Activated T-helper 1 cell treated with anti-CD3 and anti-CD28 coated beads, Interleukin-2, amount 50 U/mL, for 16 hours (primary cell): Measurements from ENCODE around the gene PNO1.

Source experiments
- DNase-seq, 2 donors: peaks; one replicate each; pipeline ENCODE4 v3.0.0-alpha.2; 2020; ENCODE audit warnings: low read depth in 1 of 2, low spot score in 1 of 2

PNO1 gene

DNA sequence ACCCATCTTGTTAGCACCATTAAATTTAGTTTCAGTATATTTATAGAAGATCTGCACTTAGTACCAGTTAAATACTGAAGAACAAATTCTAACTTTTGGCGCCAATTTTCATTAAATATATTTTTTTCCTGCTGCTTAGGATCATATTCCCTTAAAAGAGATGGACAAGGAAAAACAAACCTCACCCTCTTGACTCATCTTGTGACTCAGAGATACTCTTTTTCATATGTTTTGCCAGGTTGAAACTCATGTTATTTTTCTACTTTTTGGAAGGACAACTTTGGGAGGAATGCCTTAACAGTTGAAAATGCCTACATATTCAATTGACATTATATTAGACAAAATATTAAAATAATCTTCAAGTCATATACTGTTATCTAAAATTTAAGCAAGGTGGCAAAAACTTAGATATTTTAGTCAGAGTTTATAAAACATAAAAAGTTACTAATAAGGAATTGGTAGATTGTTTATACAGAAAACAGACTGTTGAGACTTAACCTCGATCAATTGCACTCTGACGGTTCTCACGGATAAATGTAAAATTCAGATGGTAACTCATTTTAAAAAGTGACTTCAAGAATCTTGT lies 36.2 kb downstream of the PNO1 start:
- DNase-seq, result no peak

DNA sequence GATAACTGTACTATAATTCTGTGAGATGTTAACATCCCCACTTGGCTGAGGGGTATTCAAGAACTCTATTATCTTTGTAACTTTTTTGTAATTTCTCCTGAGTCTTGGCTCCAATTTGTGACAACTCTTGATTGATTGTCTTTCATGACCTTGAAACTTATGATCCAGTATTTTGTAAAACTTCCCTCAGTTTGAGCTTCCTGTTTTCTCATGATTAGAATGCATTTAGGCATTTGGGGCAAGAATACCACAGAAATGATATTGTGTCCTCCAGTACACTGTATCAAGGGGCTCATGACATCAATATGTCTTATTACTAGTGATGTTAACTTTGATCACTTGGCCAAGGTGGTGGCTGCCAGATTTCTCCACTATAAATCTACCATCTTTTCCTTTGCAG lies 37.4 kb downstream of the PNO1 start:
- no peak for DNase-seq

DNA sequence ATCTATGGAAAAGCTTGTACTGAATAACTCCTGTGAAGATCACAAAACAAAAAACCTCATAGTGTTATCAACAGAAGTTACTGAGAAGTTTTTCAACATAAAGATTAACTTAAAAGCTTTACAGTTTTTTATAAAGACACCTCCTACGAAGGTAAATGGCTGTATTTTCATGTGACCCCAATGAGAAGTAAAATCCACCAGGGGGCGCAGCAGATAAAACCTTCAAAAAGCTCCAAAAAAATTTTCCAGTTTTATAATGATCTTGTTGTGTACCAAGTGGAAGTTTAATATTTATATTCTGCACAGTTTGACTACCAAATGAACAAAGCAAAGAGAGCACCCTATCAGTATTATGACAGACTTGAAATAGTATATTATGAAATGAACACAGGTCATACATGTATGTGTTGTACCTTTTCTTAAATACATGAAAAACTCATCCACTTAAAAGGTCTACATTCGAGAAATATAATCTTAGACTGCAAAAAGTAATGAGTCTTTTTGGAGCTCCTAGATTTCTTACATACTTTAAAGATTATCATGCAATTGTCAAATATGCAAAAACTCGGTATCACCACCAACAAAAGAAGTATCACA lies 38.5 kb downstream of the PNO1 start:
- DNase-seq, result peak in 1 of 2 donors; percentile 12

DNA sequence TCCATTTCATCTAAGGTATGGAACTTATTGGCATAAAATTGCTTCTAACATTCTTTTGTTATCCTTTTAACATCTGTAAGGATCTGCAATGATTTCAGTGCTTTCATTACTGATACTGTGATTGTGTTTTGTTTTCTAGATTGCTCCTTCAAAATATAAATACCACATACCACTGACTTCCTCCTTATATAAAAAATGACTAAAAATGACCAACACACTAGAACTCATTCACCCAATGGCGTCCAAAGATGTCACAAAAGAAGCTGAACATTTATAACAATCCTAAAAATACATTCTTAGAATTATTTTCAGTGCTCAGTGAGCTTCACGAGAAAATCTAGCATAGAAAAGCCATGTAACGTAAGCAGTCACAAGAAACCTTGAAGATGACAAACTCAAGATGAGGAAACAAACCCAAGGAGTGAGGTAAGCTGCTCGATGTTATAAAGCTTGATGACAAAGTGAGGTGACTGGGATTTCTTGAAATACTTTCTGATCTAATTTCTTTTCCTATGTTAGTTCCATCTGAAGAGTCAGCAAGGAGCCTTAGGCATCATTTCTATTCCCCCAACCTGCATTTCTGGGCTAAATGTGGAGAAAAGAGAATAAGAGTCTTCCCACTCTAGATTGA lies 42.6 kb downstream of the PNO1 start:
- no peak for DNase-seq

DNA sequence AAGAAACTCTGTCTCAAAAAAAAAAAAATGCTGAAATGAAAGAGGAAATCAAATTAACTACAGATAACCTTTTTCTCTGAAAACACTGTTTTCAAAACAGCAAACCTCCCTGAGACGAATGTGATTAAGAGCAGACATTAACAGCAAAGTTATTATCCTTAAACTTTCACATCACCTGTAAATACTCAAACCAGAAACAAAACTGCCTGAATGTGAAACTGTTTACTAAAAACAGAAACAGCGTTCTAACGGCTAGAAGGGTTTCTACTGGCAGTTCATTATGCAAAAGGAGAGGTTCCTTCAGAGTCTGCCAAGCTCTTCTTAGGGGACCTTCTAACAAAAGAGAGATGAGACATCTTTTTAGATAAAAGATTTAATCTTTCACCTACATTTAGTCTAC lies 45.9 kb downstream of the PNO1 start:
- no peak for DNase-seq

DNA sequence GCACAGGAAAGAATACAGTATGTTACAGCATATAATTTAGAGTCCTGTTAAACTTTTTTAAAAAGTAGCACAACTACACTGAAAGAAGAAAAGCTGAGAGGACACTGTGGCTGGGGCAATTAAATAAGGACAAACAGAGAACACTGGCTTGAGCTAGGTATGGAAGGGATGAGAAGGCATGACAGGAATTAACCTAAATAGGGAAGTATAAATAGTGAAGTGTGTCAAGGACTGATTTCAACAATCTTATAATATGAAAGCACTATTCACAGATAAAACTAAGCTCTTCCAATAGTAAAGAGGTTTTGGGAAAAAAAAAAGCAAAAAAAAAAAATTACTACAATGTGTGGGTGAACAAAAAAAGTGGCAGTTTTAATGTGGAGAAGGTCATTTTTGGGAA lies 49.1 kb downstream of the PNO1 start:
- no peak for DNase-seq

DNA sequence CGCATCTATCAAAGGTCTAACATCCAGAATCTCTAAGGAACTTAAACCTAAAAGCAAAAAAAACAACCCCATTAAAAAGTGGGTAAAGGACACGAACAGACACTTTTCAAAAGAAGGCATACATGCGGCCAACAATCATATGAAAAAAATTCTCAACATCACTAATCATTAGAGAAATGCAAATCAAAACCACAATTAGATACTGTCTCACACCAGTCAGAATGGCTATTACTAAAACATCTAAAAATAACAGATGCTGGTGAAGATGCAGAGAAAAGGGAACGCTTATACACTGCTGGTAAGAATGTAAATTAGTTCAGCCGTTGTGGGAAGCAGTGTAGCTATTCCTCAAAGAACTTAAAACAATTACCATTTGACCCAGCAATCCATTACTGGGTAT lies 56.7 kb downstream of the PNO1 start:
- no peak for DNase-seq

DNA sequence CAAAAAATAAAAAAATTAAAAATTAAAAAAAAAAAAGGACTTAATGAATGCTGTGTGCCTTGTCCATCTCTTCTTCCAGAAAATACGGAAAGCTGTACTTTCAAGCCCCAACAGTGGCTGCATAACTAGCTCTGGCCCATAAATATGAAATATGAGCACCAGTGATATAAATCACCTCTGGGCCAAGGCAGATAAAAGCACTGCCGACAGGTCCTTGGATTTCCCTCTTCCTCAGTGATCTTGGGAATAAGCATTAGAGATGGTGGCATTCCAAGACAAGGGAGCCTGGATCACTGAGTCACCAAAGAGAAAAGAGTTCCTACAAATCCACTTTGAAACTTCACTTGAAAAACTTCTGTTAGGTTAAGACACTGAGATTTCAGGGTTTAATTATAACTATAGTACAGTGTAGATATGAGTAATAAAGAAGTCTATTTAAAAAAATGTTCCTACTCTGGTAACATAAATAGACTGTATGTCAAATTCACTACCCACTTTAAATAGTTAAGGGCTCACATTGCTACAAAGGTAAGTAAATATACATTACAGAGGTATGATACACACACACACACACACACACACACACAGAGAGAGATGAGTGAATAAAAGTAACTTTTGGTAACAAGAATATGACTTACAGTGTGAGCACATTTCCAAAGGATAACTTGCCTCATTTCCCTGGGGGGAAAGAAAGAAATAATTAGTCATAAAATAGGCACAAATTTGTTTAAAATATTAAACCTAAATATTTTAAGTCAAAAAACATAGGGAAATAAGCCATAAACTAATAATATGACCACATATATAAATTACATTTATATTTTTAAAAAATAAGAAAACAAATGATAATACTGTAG lies 59.0 kb downstream of the PNO1 start:
- no peak for DNase-seq

DNA sequence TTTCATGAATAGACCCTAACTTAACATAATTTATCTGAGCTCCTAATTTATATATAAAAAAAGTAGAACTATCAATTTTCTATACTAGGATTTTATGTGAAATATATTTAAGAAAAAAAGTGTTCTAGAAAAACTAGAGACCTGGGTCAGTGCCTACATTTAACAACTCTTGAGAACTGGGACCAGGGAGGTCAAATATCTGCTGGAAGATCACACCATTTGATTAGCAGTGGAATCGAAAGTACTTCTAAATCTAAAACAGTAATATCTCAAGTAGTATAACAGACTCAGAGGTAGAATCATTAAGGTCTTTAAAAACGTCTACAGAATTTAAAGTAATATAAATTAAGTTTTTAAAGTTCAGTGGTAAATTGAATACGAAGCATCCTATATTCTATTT lies 60.0 kb downstream of the PNO1 start:
- no peak for DNase-seq

DNA sequence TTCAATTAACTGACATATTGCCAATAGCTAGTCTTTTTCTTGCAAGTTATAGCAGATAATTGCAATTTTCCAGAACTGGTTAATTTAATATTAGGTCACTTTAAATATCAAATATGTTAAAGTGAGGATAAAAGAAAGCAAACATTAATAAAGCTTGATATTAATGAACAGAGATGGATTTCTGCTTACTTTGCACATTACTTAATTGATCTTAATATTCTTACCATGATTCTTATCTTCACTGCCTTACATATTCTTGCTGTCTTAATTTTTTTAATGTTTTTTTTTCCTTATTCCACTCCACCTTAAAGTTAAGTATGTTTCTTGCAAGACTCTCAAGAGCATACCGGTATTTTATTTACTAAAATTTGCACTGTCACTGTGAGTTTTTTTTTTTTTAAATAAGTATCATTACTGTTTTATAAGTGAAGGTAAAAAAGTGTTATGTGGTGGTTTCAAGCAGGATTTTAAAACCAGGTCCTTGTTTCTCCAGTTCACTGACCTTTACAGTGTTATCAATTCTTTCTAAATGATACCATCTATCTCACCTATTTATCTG lies 60.7 kb downstream of the PNO1 start:
- no peak for DNase-seq

DNA sequence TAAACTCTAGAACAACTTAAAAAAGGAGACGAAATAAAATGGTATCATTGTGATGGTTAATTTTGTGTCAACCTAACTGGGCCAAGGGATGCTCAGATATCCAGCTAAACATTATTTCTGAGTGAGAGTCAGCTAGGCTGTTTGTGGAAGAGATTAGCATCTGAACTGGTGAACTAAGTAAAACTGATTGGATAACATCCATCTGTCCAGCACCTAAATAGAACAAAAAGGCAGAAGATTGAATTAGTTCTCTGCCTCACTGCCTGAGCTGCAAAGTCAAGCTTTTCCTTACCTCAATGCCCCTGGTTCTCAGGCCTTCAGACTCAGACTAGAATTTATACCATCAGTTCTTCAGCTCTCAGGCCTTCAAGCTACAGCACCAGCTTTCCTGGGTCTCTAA lies 64.6 kb downstream of the PNO1 start:
- DNase-seq, result no peak

DNA sequence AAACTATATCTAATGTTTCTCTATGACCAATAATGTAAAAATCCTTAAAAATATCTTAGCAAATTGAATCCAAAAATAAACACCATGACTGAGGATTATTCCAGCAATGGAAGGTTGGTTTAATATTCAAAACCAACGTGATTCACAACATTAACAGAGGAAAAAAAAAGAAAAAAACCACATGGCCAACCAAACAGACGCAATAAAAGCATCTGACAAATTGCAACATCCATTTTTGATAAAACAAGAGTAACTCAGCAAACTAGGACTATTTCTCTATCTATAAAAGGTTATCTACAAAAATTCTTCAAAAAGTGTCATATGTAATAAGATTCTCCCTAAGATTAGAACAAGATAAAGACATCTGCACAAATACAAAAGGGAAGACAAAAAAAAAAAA lies 65.7 kb downstream of the PNO1 start:
- no peak for DNase-seq

DNA sequence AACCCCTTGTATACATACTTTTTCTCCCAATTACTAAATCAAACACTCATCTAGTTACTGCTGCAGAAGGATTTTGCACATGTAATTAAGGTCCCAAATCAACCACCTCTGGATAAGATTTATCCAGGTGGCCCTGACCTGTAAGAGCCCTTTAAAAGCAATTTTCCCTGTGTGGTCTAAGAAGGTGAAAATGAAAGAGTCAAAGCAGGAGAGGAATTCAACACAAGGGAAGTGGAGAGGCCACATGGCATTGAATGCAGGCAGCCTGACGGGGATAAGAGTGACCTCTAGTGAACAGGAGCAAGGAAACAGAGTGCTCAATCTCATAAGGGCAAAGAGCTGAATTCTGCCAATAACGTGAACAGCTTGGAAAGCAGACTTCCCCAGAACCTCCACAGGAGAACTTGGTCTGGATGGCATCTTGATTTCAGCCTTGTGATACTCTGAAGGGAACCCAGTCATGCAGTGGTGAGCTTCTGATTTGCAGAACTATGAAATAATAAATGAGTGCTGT lies 67.5 kb downstream of the PNO1 start:
- peak in 1 of 2 donors; percentile 8 for DNase-seq
